Esophagus muscularis mucosa (tissue), 4 donors: ENCODE results near the gene VPS26C. TPM values are rescaled to one million over a fixed set of nuclear protein-coding genes. Genes with fewer than 3 reads are reported as not detected.
A peak's percentile ranks its signal among the peaks of the same experiment; 100 is the strongest.
"Not testable (repeated sequence)": the region's sequence is repeated elsewhere in the genome, so short reads cannot be mapped to it uniquely, and the experiment has no call there.

ENCODE experiments used
- DNase-seq: peaks from one replicate; pipeline ENCODE4 v3.0.0-alpha.2; 2017; ENCODE audit errors: extremely low spot score
- H3K27ac ChIP-seq, 4 donors: fragments of 200-600 bp; sonication (generic); replicated peaks in 1 of 4; 1 replicate in 3 of 4; 2 replicates in 1 of 4; pipeline ENCODE4 v1.5.1; 2016 to 2019; ENCODE audit warnings: mild to moderate bottlenecking in 1 of 4
- H3K27me3 ChIP-seq, 4 donors: fragments of 200-600 bp; sonication (generic); one replicate each; pipeline versions ENCODE4 v1.5.1 to v1.6.0; 2016 to 2019
- H3K36me3 ChIP-seq, 4 donors: fragments of 200-600 bp; sonication (generic); one replicate each; pipeline ENCODE4 v1.5.1; 2016 to 2019
- H3K4me1 ChIP-seq, 4 donors: fragments of 200-600 bp; sonication (generic); one replicate each; pipeline ENCODE4 v1.5.1; 2016 to 2019
- H3K4me3 ChIP-seq, 4 donors: fragments of 200-600 bp; sonication (generic); 1 replicate in 2 of 4; 2 replicates in 2 of 4; pipeline ENCODE4 v1.5.1; 2016 to 2019; ENCODE audit warnings: mild to moderate bottlenecking in 4 of 4, moderate library complexity in 1 of 4
- H3K9me3 ChIP-seq, 4 donors: fragments of 200-600 bp; sonication (generic); 1 replicate in 3 of 4; 2 replicates in 1 of 4; pipeline ENCODE4 v1.5.1; 2016 to 2019
- EP300 ChIP-seq: sonication (generic); formaldehyde crosslinking; IDR thresholded peaks from one replicate; pipeline ENCODE4 v1.6.1; 2017; ENCODE audit warnings: antibody characterized with exemption
- POLR2A ChIP-seq: fragments of 450-650 bp; IDR thresholded peaks from one replicate; pipeline ENCODE4 v1.6.1; 2017; ENCODE audit warnings: antibody characterized with exemption, moderate library complexity, mild to moderate bottlenecking, low read depth
- POLR2AphosphoS5 ChIP-seq, 2 donors: sonication (generic); formaldehyde crosslinking; IDR thresholded peaks; one replicate each; pipeline ENCODE4 v1.6.1; 2017; ENCODE audit warnings: antibody characterized with exemption in 2 of 2
- WGBS: methylation state at CpG from one replicate; pipeline ENCODE4 v1.1.5; 2018; 5-methylcytosine and 5-hydroxymethylcytosine counted together
- intact Hi-C: fragments of 100-400 bp; cut with DNase I; formaldehyde crosslinking; loops from one replicate; pipeline ENCODE4 v1.15.1; 2023
- total RNA-seq, 4 donors: library from RNA; depleted of rRNA; stranded (reverse); fragments of >200 nt; gene quantifications; one replicate each; pipeline versions ENCODE4 v1.1.0 to v1.2.1, GENCODE V29; 2016
- TF ChIP-seq, protein P1 (sequence below), 3 experiments: fragments of 200-600 bp in 2 of 3; fragments of 450-650 bp in 1 of 3; sonication (generic) in 2 of 3; IDR thresholded peaks; one replicate each; pipeline ENCODE4 v1.5.1; 2017 to 2019; ENCODE audit warnings: antibody characterized with exemption in 3 of 3, mild to moderate bottlenecking in 2 of 3, moderate library complexity in 1 of 3

The VPS26C gene
- total RNA-seq, 4 donors from 2014 or later, result 56.5 to 71.3 (median 59.7) TPM

DNA sequence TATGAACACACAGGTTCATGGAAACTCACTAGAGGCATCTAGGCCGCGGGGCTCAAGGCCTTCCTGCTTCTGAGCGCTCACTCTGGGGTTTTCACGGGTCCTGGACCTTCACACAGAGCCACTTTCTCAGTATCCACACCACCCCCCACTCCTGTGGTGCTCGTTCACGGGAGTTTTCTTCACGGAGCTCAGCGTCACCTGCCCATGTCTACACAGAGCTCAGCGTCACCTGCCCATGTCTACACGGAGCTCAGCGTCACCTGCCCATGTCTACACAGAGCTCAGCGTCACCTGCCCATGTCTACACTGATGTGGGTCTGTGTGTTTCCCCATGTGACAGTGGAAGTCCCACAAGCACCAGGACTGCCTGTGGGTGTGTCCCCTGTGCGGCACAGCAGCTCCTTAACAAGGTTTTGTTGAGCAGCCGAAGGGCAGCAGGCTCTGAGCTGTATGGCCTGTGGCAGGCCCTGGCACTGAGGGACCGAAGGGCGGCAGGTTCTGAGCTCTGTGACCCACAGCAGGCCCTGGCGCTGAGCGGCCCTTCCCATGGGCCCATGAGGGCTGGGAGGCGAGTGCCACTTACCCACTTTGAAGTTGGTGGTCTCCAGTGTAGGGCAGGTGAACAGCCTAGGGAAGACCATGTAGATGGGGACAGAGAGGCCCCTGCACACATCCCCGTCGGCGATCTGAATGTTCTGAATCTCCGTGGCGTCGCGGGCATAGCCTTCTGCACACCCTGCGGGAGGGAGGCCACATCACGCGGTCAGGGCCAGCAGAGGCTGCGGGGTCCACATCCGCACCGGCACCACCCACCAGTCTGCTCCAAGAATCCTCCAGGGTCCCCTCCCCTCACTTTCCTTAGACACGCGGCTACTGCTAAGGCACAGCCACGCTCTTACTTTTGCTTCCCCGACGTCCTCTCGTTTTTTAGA is 39.8 kb downstream of the VPS26C start:
- 96% methylated on average over 37 of the region's 38 CpGs for WGBS
- no peak overlapping the region for H3K4me3 ChIP-seq
- DNase-seq, result peak; percentile 17
- no peaks in the 10 kb centered on the region for H3K9me3 ChIP-seq
- TF ChIP-seq, protein P1, sequence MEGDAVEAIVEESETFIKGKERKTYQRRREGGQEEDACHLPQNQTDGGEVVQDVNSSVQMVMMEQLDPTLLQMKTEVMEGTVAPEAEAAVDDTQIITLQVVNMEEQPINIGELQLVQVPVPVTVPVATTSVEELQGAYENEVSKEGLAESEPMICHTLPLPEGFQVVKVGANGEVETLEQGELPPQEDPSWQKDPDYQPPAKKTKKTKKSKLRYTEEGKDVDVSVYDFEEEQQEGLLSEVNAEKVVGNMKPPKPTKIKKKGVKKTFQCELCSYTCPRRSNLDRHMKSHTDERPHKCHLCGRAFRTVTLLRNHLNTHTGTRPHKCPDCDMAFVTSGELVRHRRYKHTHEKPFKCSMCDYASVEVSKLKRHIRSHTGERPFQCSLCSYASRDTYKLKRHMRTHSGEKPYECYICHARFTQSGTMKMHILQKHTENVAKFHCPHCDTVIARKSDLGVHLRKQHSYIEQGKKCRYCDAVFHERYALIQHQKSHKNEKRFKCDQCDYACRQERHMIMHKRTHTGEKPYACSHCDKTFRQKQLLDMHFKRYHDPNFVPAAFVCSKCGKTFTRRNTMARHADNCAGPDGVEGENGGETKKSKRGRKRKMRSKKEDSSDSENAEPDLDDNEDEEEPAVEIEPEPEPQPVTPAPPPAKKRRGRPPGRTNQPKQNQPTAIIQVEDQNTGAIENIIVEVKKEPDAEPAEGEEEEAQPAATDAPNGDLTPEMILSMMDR (IDR thresholded peaks at IDR 0.05), result no peak
- TF ChIP-seq EP300 (no peak), POLR2A (no peak), POLR2AphosphoS5 (IDR thresholded peaks at IDR 0.05) (no peak)
- peaks cover 65 to 95% (median 90%) of the 10 kb centered on the region in 4 donors for H3K36me3 ChIP-seq
- H3K4me1 ChIP-seq, result no peaks in the 10 kb centered on the region
- intact Hi-C loops, result no loop called here
- H3K27me3 ChIP-seq, result no peaks in the 10 kb centered on the region
- H3K27ac ChIP-seq, result no peak overlapping the region

DNA sequence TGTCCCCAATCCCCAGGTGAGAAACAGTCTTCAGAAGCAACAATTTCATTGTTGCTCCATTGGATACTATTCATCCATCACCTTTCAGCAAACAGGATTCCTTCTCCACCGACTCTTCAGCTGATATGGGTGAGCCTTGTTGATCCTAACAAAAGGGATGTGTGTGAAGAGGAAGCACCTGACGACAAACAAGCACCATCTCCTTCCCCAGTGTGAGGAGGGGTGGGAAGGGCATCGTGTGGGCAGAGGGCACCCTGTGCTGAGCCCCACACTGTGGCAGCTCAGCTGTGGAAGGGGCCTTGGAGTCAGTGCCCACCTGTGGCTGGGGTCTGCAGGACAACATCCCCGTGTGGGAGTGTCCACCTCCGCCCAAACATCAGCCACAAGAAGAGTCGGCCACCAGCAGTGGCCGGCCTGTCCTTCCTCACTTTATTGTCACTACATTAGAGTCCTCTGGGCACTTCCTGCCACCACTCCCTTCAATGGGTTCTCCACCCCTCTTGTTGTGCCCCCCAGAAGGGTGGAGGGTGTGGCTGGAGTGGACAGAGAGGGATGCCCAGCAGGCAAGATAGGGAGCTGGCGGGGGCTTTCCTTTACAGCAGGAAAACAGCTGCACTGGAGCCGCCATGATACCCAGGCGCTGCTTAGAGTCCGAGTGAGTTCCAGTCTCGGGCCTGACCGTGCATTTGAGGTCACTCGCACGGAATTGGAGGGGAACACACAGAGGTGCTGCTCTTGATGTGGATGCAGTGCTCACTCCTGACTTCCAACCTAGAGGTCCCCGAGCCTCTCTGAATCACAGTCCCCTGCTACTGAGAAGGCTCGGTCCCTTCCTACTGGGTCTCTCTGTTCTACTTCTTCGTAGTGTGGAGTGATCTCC is 40.9 kb downstream of the VPS26C start:
- Histone ChIP-seq H3K4me3 (no peak overlapping the region), H3K36me3 (peaks cover 55 to 85% (median 79%) of the 10 kb centered on the region in 4 donors), H3K9me3 (no peaks in the 10 kb centered on the region), H3K4me1 (peaks cover 0 to 3% (median 2%) of the 10 kb centered on the region in 4 donors), H3K27ac (no peak overlapping the region), H3K27me3 (no peaks in the 10 kb centered on the region)
- TF ChIP-seq POLR2AphosphoS5 (IDR thresholded peaks at IDR 0.05) (no peak), POLR2A (no peak), EP300 (no peak)
- TF ChIP-seq, protein P1 (IDR thresholded peaks at IDR 0.05), result no peak
- DNase-seq, result no peak
- intact Hi-C loops, result no loop called here
- WGBS, result 93% methylated on average over 17 of the region's 18 CpGs

DNA sequence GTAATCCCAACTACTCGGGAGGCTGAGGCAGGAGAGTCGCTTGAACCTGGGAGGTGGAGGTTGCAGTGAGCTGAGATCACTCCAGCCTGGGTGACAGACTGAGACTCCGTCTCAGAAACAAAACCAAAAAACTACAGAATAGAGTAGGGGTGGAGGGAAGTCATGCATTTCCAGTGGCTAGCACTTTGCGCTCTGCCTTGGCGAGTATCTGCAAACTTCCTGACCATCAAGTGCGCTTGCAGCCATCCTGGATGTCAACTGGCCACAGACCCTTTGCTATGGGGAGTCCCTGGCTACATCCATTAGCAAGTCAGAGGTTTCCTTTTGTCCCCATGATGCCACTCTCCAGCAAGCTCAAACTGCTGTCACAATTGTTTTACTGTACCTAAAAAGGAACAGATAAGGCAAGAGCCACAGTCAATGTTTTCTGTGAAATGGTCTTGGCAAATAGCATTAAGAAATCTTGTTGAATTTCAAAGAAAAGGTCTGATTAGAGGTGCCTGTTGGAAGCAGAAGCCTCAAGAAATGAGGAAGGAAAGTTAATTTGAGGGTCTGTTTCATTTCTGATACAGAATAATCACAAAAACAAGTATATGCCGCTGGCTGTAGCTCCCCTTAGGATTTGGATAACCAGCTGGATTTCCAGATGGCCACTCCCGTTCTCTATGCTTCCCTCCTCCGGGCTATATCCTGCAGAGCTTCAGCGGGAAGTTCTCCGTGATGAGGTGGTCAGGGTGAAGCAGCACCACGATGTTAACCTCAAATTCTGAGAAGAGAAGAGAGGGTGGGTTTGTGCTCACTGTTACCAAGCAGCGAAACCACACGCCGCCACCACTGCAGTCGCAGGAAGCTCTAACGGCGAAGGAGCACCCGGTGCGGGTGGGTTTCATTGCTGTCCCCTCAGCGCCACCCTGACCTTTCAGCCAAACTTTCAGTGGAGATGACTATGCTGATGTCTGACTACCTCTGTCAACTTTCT is 42.0 kb downstream of the VPS26C start:
- H3K4me1 ChIP-seq, result peaks cover 2 to 9% (median 7%) of the 10 kb centered on the region in 4 donors
- peaks cover 55 to 73% (median 68%) of the 10 kb centered on the region in 4 donors for H3K36me3 ChIP-seq
- DNase-seq, result no peak
- intact Hi-C loops, result no loop called here
- WGBS, result 95% methylated on average over 21 of the region's 21 CpGs
- TF ChIP-seq, protein P1 (IDR thresholded peaks at IDR 0.05), result no peak
- no peak for TF ChIP-seq POLR2A
- no peak for TF ChIP-seq POLR2AphosphoS5 (IDR thresholded peaks at IDR 0.05)
- TF ChIP-seq EP300, result no peak
- no peak overlapping the region for H3K27ac ChIP-seq
- H3K4me3 ChIP-seq, result no peak overlapping the region
- no peaks in the 10 kb centered on the region for H3K27me3 ChIP-seq
- no peaks in the 10 kb centered on the region for H3K9me3 ChIP-seq

DNA sequence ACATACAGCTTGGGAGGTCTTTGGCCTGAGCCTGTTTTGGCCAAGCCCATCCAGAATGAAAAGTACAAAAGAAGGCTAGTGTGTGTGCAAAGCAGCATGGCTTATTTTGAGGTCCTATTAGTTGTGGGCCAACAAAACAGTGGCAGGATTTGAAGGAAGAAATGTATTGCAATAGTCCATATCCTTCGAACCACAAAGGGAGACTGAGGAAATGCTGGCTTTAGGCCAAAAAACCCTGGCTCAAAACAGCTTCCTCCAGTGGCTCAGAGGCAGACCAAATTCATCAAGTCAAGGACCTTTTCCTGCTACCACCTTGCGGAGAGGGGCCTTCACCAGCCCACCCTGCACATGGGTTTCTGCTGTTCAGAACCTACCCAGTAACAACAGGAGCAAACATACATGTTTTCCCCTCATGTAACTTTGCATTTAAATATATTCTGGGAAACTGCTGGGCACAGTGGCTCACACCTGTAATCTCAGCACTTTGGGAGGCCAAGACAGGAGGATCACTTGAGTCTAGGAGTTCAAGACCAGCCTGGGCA is 43.3 kb downstream of the VPS26C start:
- TF ChIP-seq EP300 (no peak), POLR2AphosphoS5 (IDR thresholded peaks at IDR 0.05) (no peak), POLR2A (no peak)
- TF ChIP-seq, protein P1 (IDR thresholded peaks at IDR 0.05), result no peak
- Histone ChIP-seq H3K27me3 (no peaks in the 10 kb centered on the region), H3K36me3 (peaks cover 50 to 61% (median 55%) of the 10 kb centered on the region in 4 donors), H3K4me1 (peaks cover 7 to 14% (median 12%) of the 10 kb centered on the region in 4 donors), H3K27ac (no peak overlapping the region), H3K4me3 (no peak overlapping the region), H3K9me3 (no peaks in the 10 kb centered on the region)
- DNase-seq, result no peak
- 92% methylated on average over 2 of the region's 2 CpGs for WGBS
- intact Hi-C loops, result no loop called here

DNA sequence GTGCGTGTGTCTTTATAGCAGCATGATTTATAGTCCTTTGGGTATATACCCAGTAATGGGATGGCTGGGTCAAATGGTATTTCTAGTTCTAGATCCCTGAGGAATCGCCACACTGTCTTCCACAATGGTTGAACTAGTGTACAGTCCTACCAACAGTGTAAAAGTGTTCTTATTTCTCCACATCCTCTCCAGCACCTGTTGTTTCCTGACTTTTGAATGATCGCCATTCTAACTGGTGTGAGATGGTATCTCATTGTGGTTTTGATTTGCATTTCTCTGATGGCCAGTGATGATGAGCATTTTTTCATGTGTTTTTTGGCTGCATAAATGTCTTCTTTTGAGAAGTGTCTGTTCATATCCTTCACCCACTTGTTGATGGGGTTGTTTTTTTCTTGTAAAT is 44.9 kb downstream of the VPS26C start:
- not testable (repeated sequence) for H3K27me3 ChIP-seq

More for the DNA sequence above, 44.9 kb downstream of the VPS26C start:
- DNase-seq, H3K4me3 ChIP-seq, H3K9me3 ChIP-seq, H3K27ac ChIP-seq, intact Hi-C loops: not testable (repeated sequence)
- Histone ChIP-seq H3K36me3 (peaks cover 34 to 46% (median 40%) of the 10 kb centered on the region in 4 donors), H3K4me1 (peaks cover 7 to 14% (median 12%) of the 10 kb centered on the region in 4 donors)
- WGBS, result 94% methylated on average over 2 of the region's 3 CpGs
